Measurements from ENCODE around the gene TMA16.
"Not testable (repeated sequence)": the region's sequence is repeated elsewhere in the genome, so short reads cannot be mapped to it uniquely, and the experiment has no call there.

TMA16 gene

GRCh38 chr4:163494360-163495241 is at the start of gene TMA16:
Gene TMA16, plus strand, starts transcription at chr4:163494690. Its CDS starts 112 bp downstream, at chr4:163494802.
- DNase-seq (ENCODE audit: low read depth): peak; percentile 61

- not testable (repeated sequence) for DNase-seq (ENCODE audit: low read depth)
Measured at GRCh38 chr4:163447023-163447422, 47.5 kb upstream of the TMA16 start.

- no peak for DNase-seq (ENCODE audit: low read depth)
Measured at GRCh38 chr4:163447481-163447880, 47.0 kb upstream of the TMA16 start.

- no peak for DNase-seq (ENCODE audit: low read depth)
Measured at GRCh38 chr4:163448540-163449203, 45.8 kb upstream of the TMA16 start.

GRCh38 chr4:163462556-163462955 is 31.9 kb upstream of the TMA16 start:
- DNase-seq (ENCODE audit: low read depth): no peak

- no peak for DNase-seq (ENCODE audit: low read depth)
Measured at GRCh38 chr4:163467082-163467770, 27.3 kb upstream of the TMA16 start.

GRCh38 chr4:163470391-163470790 is 24.1 kb upstream of the TMA16 start:
- no peak for DNase-seq (ENCODE audit: low read depth)

GRCh38 chr4:163473130-163473529 is 21.4 kb upstream of the TMA16 start:
- no peak for DNase-seq (ENCODE audit: low read depth)

GRCh38 chr4:163473576-163473975 is 20.9 kb upstream of the TMA16 start, which contains the start of gene TKTL2:
Gene TKTL2, minus strand, starts transcription at chr4:163473754. Its CDS starts 20 bp downstream, at chr4:163473734.
- no peak for DNase-seq (ENCODE audit: low read depth)

GRCh38 chr4:163474027-163474426 is 20.5 kb upstream of the TMA16 start:
- no peak for DNase-seq (ENCODE audit: low read depth)

GRCh38 chr4:163476761-163477438 is 17.6 kb upstream of the TMA16 start:
- no peak for DNase-seq (ENCODE audit: low read depth)

GRCh38 chr4:163482190-163482589 is 12.3 kb upstream of the TMA16 start:
- DNase-seq (ENCODE audit: low read depth): no peak

- DNase-seq (ENCODE audit: low read depth): peak; percentile 39
Measured at GRCh38 chr4:163484906-163485305, 9.6 kb upstream of the TMA16 start.

- DNase-seq (ENCODE audit: low read depth): no peak
Measured at GRCh38 chr4:163485589-163485988, 8.9 kb upstream of the TMA16 start.

- DNase-seq (ENCODE audit: low read depth): no peak
Measured at GRCh38 chr4:163486321-163486720, 8.2 kb upstream of the TMA16 start.

GRCh38 chr4:163489929-163490328 is 4.6 kb upstream of the TMA16 start:
- DNase-seq (ENCODE audit: low read depth): no peak

GRCh38 chr4:163492951-163493504 is 1.5 kb upstream of the TMA16 start:
- DNase-seq (ENCODE audit: low read depth): no peak

GRCh38 chr4:163493643-163494359 is 689 bp upstream of the TMA16 start:
- DNase-seq (ENCODE audit: low read depth): no peak

- DNase-seq (ENCODE audit: low read depth): no peak
Measured at GRCh38 chr4:163495900-163496299, 1.4 kb downstream of the TMA16 start.

GRCh38 chr4:163500586-163500985 is 6.1 kb downstream of the TMA16 start:
- DNase-seq (ENCODE audit: low read depth): no peak

- no peak for DNase-seq (ENCODE audit: low read depth)
Measured at GRCh38 chr4:163505374-163505773, 10.9 kb downstream of the TMA16 start.
